GM18499 (cell line): ENCODE results near the gene ERFE.
"Not testable (repeated sequence)": the region's sequence is repeated elsewhere in the genome, so short reads cannot be mapped to it uniquely, and the experiment has no call there.

Experiments used
- ATAC-seq: cut with Tn5 transposase; IDR thresholded peaks from one replicate; pipeline ENCODE4 v1.9.1; 2021; ENCODE audit warnings: moderate number of reproducible peaks; ENCODE audit not compliant: insufficient read depth, unreplicated experiment

The ERFE gene

DNA sequence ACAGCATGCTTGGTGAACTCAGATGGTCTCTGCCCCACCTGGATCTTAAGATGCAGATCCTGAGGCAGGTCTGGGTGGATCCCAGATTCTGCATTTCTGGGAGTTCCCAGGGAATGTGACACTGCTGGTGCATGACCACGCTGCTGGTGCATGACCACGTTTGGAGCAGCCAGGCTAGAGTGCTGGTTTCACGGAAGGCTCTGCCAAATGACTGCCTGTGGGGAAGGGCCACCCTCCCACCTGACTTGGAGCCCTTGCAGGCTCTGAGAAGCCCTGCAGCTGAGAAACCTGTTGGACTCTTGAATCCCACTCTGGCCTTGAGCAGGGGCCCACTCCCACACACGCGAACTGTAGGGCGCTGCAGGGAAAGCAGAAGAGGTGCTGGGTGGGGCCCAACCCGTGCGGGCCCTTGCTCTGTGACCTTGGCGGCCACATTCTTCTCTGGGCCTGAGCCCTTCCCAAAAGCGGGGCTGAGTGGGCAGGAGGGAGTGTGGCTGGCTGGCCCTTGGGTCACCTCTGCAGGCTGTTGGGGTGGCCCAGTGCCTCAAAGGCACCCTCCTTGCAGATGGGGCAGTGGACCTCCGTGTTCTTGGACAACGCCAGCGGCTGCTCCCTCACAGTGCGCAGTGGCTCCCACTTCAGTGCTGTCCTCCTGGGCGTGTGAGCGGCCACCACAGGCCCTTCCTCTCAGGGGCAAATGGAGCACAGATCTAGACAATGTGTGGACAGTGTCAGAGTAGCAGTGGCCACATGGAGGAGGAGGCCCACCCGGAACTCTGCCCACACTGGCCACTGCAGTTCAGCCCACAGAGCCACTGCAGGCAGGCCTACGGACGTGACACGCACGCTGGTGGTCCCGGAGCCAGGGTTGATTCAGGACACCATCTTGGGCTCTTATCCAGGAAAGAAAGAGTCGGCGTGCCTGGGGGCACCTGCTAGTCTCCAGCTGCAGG lies 7.9 kb downstream of the ERFE start:
- no peak for ATAC-seq

DNA sequence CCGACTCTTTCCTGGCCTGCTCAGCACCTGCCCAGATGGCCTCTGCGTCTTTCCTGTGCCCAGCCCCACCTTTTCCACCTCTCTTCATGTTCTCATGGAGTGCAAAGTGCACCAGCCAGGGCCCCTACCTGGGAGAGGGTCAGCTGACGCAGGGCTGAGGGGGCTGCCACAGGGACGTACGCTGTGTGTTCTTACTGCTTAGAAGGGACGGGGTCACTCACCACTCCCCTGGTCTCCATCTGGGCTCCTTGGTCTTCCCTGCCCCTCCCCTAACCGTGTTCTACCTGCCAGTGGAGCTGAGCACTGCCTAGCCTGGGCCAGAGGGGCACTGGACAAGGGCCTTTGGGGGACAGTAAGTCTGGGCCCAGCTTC lies 8.6 kb downstream of the ERFE start:
- no peak for ATAC-seq

DNA sequence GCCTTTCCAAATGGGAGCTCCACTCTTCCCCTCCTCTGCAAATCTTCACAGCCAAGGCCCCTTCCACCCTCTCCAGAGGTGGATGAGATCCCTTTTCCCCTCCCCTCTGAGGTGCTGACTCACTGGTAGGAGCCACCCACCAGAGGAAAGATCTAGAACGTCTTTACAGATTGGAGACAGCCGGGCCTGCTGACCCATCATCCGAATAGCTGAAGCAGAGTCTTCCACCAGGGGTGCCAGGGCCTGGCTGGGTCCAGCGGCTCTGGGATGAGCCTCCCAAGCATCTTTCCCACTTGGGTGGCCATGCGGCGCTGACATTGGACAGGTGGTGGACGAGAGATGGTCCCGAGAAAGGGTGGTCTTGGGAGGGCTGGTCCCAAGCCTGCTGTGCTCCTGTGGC lies 9.0 kb downstream of the ERFE start:
- no peak for ATAC-seq

DNA sequence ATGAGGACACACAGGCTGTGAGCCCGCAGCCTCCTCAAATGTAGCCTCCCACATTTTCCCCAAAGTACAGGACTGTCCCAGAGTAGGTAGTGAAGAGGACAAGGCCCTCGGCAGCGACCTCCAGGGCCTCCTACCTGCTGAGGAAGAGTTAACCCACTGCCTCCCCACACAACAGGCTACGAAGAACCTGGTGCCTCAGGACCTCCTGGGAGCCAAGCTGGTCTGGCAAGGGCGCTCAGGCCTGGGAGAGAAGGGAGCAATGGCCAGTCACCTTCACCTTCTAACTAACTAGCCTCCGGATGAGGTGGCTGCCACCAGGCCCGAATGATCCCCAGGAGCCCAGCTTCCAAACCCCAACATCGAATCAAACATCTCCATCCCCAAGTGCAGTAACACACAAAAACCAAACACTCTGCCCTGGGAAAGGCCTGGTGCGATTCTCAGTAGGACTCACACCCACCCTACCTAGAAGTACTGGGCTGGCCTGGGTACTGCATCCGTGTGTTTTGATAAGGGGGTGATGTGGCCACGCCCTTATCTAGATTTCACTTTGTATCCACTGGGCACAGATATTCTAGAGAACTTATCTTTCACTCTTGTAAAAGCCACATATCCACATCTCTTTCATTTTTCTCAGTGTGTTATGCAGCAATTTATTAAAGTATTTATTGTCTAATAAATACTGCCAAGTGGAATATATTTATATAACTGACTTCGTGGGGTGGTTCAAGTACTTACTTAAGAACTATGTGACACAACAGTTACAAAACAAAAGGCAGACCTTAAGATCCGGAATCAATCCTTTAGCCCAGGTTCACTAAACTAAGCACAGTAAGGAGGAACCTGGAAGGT lies 9.7 kb downstream of the ERFE start:
- no peak for ATAC-seq

DNA sequence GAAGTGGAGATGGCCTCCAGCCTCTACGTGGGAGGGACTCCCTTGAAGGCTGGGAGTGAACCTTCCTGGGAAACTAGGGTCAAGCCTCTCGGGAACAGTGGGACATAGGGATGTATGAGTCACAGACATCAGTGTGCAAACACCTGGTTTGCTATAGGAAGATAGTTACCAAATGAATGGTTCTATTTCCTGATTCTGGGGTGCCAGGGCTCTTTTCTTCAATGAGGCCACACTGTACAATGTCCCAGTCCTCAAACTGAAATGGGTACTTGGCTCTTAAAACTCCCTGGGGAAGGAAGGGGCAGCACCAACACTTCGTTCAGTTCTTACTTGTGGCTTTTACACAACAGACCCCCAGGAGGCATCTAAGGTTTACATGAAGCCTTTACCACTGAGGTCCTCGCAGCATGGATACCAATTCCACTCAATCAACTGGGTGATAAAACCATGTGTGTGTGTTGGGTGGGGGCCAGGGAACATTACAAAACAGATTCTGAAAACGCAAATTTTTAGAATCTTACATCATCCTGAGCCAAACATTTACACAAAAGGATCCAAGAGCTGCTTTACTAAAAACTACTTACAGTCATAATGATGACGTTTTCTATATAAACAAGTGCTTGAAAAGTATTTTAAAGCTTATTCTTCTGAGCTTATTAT lies 10.4 kb downstream of the ERFE start:
- no peak for ATAC-seq

DNA sequence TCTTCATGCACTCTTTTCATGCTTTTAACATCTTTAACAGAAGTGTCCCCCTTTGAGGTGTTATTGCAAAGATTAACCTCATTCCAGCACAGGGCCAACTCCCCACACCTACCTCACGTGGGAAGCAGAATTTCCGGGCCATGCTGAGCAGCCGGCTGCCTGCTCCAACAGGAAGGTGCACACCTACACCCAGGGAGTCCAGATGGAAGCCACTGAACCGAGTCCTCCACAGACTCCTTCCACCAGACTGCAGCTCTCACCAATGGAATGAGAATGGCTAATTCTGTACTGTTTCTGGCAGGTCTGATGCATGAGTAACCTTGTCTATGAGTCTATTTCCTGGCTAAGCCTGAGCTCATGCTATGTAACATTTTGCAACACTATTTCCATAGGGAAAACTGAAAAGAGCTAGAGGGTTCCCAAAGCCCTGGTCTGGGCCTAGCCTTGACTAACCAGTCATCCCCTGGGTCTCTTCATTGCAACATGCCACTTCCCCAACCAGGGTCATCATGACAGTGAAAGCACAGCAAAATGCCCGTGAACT lies 11.0 kb downstream of the ERFE start:
- no peak for ATAC-seq

DNA sequence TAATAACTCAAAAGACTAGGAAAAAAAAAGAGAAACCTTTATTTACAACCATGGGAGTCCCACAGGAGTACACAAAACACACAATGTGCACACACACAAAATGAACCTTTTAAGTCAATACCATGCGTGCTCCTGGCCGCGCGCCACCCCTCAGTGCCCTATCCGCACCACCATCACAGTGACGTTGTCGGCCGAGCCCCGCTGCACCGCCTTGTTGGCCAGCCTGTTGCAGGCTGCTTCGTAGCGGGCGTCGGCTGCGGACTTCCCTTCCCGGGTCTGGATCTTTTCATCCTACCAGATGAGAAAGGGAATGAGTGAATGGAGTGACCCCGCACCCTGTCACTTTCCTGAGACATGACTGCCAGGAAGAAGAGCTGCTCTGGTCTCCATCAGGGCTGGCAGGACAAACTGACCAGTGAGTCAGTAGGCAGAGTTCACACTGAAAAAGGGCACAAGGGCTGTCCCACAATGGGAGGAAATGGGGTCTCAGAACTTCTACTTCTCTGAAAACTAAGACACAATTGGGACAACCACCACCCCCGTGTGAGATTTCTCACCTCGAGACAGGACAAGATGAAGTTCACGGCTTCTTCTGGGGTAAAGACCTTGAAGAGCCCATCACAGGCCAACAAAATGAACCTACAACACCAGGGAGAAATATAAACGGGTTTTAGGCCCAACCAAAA lies 11.8 kb downstream of the ERFE start:
- ATAC-seq: no peak

DNA sequence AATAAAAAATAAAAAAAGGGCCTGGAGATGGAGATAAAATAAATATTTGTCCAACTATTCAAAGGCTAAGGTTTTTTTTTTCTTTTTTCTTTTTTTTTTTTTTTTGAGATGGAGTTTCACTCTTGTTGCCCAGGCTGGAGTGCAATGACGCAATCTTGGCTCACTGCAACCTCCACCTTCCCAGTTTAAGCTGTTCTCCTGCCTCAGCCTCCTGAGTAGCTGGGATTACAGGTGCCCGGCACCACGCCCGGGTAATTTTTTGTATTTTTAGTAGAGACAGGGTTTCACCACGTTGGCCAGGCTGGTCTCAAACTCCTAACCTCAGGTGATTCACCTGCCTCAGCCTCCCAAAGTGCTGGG lies 12.3 kb downstream of the ERFE start:
- not testable (repeated sequence) for ATAC-seq

DNA sequence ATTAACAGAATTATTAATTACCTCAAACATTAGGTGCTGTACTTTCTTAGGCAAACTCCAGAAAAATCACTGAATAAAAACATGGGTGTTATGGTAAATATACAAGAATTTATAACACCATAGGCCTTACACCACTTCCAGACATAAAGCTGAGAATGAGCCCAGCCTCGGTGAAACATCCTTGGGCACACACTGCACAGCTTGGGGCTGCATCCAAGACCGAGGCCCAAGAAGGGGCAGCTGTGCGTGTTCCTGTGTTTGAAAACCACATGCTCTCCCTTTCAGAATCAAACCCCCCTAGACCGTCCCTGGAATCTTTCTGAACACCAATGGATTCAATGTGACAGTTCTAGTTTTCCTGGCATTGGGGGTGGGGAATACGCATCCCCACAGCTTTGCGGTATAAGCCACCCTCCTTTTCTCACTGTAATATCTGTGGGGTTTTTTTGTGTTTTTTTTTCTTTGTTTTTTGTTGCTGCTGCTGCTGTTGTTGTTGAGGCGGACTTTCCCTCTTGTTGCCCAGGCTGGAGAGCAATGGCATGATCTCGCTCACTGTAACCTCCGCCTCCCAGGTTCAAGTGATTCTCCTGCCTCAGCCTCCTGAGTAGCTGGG lies 12.9 kb downstream of the ERFE start:
- no peak for ATAC-seq

DNA sequence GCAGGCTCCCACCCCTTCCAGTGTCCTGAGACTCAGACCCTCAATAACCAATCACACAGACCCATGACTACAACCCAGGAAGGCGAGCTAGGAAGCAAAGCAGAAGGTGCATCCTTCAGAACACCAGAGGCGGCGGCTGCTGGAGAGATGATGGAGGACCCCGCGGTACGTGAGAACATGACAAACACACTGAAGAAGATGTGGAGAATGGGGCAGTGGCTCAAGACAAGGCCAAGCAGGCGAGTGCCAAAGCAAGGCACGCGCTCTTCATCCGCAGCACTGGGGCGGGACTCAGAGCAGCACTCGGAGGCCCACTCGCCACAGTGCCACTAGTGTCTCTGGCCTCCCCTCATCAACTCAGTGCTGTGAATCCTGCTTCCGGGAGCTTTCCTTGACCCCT lies 13.7 kb downstream of the ERFE start:
- ATAC-seq: no peak

DNA sequence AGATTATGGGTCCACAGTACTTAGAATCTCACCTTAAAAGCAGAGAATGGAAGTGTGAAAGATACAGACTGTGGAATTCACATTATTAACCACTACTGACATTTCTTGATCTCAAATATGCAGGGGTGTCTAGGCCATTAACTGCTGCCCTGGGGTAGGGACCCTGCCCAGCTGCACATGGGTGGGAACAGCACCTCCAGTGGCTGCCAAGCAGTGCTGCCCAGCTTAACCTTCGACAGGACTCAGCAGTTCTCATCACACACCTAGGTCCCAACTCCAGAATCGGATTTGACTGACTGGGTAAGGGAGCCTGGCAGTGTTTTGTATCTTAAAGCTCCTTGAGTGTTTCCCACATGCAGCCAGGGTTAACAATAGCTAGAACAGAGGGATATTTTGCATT lies 14.9 kb downstream of the ERFE start:
- no peak for ATAC-seq

DNA sequence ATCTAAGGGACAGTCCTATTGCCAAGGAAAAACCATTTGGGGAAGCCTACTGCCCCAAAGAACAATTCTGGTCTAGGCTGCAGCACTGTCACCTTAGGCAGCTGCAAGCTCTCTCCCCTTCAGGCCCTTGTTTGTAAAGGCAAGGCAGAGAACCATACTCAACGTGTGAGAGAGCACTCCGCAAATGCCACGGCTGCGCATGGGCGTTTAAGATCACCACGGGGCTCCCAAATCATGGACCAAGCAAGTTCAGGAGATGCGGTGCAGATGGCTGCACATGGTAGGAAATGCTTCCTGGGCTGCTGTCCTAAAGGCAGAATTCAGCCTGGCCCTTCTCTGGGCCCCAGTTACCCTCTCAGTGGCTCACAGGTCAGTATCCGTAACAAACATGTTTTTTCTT lies 15.5 kb downstream of the ERFE start:
- ATAC-seq: no peak

DNA sequence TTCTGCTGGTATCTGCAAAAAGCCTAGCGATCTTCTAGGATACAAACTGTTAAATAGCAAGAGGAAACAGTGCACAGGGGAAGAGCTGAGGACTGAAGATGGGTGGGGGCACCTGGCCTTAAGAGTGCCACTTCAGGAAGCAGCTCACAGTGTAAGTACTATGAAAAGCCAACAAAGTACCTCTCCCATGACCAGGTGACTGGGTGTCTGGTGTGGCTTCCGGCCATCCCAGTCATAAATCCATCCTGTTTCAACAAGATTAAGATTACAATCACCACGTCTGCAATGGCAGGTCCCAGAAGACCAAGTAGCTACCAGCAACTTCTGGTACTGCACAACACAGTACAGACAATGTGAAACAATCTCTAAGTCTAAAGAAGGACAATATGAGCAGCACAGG lies 15.9 kb downstream of the ERFE start:
- no peak for ATAC-seq

DNA sequence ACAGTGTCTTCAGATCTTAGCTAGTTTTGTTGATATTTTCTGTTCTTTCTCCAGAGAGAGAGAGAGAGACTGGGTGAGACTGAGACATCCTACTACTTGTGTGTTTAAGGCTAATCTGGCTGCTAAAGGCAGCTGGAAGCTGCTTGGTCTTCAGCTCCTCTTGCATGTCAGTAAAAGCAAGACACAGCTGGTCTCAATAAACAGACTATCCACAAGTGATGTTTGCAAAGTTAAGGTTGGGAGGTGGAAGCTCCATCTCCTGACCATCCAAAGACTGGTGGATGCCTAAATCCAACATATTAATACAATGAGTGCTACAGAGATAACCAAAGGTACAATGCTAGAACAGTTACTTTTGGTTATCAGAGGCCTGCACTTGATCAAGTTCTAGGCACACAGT lies 17.8 kb downstream of the ERFE start:
- ATAC-seq: no peak

DNA sequence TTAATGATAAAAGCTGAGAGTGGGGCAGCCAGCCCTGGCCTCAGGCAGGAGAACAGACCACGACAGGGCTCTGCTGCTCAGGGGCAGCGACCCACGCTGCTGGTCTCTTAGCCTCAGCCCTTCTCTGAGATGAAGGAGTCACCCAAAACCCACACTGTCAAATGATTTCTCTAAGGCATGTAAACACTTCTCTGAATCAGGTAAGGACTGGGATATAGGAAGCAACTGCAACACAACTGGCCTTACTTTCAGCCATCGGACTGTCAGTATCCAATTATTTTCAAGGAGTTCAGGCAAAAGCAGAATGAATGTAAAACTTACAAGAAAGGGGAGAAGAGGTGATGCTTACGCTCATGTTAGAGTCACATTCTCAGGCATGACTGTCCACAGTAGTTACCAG lies 21.8 kb downstream of the ERFE start:
- ATAC-seq: no peak

DNA sequence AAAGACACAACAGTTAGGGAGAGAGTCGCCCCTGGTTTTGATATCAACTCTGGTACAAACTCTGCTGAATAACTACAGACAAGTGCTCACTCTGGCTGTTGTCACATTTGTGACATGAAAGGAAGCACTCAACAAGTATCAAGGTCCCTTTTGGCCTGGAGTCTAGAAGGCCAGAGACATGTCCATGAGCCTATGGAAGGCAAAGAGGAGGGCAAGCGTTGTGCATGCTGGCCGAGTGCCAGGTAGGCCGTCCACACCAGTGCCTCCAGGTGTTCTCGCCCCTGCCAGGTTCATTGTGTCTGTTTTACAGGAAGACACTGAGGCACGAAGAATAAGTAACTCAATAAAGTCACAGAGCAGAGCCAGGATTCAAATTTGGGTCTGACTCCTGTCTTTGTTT lies 23.6 kb downstream of the ERFE start:
- no peak for ATAC-seq

DNA sequence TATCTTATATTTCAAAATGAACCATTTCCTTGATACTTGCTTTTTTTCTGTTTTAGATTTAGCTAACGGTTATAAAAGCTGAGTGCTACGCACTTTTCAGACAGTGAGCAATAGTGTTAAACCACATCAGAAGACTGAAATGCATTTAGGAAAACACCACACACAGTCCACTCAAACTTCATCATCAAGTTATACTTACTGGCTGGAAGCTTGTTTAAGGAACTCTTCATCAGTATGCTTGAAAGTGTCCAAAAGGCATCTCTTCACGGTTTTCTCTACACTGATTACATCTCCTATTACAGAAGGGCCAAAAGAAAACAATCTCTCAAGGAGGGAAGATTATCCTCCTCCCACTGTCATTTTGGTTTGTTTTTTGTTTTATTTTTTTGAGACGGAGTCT lies 25.1 kb downstream of the ERFE start:
- ATAC-seq: no peak

DNA sequence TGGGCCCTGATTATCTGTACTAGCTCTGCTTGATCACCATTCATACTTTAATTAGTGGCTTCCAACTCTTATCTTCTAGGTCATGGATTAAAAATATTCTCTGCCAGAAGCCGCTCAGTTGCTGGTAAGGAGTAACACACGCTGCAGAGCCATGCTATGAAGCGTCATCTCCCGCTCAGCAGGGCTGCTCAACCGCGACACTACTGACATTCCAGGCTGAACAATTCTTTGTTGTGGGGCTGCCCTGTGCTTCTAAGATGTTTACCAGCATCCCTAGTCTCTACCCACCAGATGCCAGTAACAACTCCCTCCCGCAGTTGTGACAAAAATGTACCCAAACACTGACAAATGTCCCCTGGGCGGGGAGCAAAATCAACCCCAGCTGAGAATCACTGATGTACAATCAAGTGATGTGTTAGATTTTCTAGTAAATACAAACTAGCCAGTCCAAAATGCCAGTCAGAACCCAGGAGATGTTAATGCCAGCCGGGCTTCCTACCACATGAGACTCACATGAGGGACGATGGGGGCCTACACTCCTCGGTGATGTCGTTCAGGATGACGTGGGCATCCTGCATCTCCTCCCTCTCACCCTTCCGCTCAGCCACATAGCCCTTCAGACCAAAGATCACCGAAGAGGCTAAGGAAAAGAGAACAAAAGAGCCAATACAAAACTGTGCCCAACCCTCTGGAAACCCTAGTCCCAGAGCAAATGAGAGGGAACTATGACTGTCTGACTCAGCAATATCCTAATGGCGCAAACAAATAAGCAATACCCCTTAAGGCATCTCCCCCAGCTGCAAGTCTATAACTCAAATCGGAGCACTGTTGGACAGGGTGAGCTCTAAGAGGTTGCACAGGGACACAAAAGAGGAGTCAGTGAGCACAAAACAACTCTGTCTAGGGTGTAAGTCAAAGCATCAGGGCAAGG lies 29.1 kb downstream of the ERFE start:
- ATAC-seq: no peak

DNA sequence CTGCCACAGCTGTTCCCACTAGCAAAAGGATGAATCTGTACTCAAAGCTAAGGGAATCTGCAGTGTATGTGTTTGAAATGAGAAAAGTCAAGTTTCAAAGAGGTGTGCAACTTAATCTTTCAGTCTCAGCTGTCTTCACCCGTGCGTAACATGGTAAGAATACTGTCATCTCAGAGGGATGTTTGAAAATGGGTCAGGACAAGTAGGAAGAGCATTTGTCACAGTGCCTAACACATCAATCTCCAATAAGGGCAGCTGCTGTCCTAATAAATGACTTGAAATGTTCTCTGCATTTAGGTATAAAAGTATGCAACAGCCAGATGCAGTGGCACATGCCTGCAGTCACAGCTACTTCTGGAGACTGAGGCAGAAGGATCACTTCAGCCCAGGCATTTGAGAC lies 31.7 kb downstream of the ERFE start:
- ATAC-seq: no peak
